ENCODE data around the gene ST8SIA6. TPM values are rescaled to one million over a fixed set of nuclear protein-coding genes. Genes with fewer than 3 reads are reported as not detected.
"Not testable (repeated sequence)": the region's sequence is repeated elsewhere in the genome, so short reads cannot be mapped to it uniquely, and the experiment has no call there.

The ST8SIA6 gene
- total and polyA plus RNA-seq, 7 donors = 0.50 to 2.6 (median 1.1) TPM; not detected in 2

- no peak for DNase-seq
- peaks cover 0 to 17% (median 0%) of the 10 kb centered on the region in 3 donors for H3K27me3 ChIP-seq
- intact Hi-C loops (cut with DNase I) = no loop called here
- TF ChIP-seq EP300 (IDR thresholded peaks at IDR 0.05) = no peak
- no peak for TF ChIP-seq POLR2A (IDR thresholded peaks at IDR 0.05)
- TF ChIP-seq CTCF (IDR thresholded peaks at IDR 0.05) = no peak
- TF ChIP-seq POLR2AphosphoS5 (IDR thresholded peaks at IDR 0.05) = no peak
- H3K9me3 ChIP-seq = peaks cover 0 to 12% (median 11%) of the 10 kb centered on the region in 4 donors
- H3K36me3 ChIP-seq = no peaks in the 10 kb centered on the region
- H3K4me1 ChIP-seq = no peaks in the 10 kb centered on the region
- no peak overlapping the region for H3K4me3 ChIP-seq
- no peak overlapping the region for H3K27ac ChIP-seq
- 12 to 60% methylated on average over 5 of the region's 5 CpGs for WGBS, 2 donors
These were observed 8.9 kb downstream of the ST8SIA6 start for GRCh38 chr10:17445400-17445998.

GRCh38 chr10:17444388-17444714 is 10.0 kb downstream of the ST8SIA6 start:
- H3K36me3 ChIP-seq = no peaks in the 10 kb centered on the region
- DNase-seq = no peak
- no peaks in the 10 kb centered on the region for H3K4me1 ChIP-seq
- intact Hi-C loops (cut with DNase I) = no loop called here
- no peak for TF ChIP-seq CTCF (IDR thresholded peaks at IDR 0.05)
- no peak for TF ChIP-seq EP300 (IDR thresholded peaks at IDR 0.05)
- no peak for TF ChIP-seq POLR2AphosphoS5 (IDR thresholded peaks at IDR 0.05)
- no peak for TF ChIP-seq POLR2A (IDR thresholded peaks at IDR 0.05)
- 47 to 61% methylated on average over 2 of the region's 2 CpGs for WGBS, 2 donors
- H3K27me3 ChIP-seq = peaks cover 0 to 11% (median 0%) of the 10 kb centered on the region in 3 donors
- peaks cover 0 to 10% (median 4%) of the 10 kb centered on the region in 4 donors for H3K9me3 ChIP-seq
- H3K27ac ChIP-seq = no peak overlapping the region
- H3K4me3 ChIP-seq = no peak overlapping the region

GRCh38 chr10:17443707-17444387 is 10.5 kb downstream of the ST8SIA6 start:
- no peak for DNase-seq
- peaks cover 0 to 6% (median 3%) of the 10 kb centered on the region in 4 donors for H3K9me3 ChIP-seq
- H3K27me3 ChIP-seq = peaks cover 0 to 11% (median 0%) of the 10 kb centered on the region in 3 donors
- no peak overlapping the region for H3K4me3 ChIP-seq
- 30 to 34% methylated on average over 11 of the region's 11 CpGs for WGBS, 2 donors
- intact Hi-C loops (cut with DNase I) = no loop called here
- no peak for TF ChIP-seq POLR2A (IDR thresholded peaks at IDR 0.05)
- TF ChIP-seq EP300 (IDR thresholded peaks at IDR 0.05) = no peak
- no peak for TF ChIP-seq CTCF (IDR thresholded peaks at IDR 0.05)
- no peak for TF ChIP-seq POLR2AphosphoS5 (IDR thresholded peaks at IDR 0.05)
- H3K4me1 ChIP-seq = no peaks in the 10 kb centered on the region
- H3K36me3 ChIP-seq = no peaks in the 10 kb centered on the region
- no peak overlapping the region for H3K27ac ChIP-seq

- TF ChIP-seq POLR2A (IDR thresholded peaks at IDR 0.05) = no peak
- no peak for TF ChIP-seq CTCF (IDR thresholded peaks at IDR 0.05)
- no peak for TF ChIP-seq EP300 (IDR thresholded peaks at IDR 0.05)
- TF ChIP-seq POLR2AphosphoS5 (IDR thresholded peaks at IDR 0.05) = no peak
- WGBS, 2 donors = 93 to 98% methylated on average over 1 of the region's 1 CpG
- intact Hi-C loops (cut with DNase I) = no loop called here
These were observed 15.8 kb downstream of the ST8SIA6 start for GRCh38 chr10:17438583-17438982.

GRCh38 chr10:17436578-17436977 is 17.8 kb downstream of the ST8SIA6 start:
- 95 to 99% methylated on average over 2 of the region's 2 CpGs for WGBS, 2 donors
- H3K27me3 ChIP-seq = peaks cover 0 to 14% (median 4%) of the 10 kb centered on the region in 3 donors
- H3K27ac ChIP-seq; H3K4me3 ChIP-seq; H3K4me1 ChIP-seq; H3K9me3 ChIP-seq; DNase-seq; intact Hi-C loops (cut with DNase I); H3K36me3 ChIP-seq: not testable (repeated sequence)

More at GRCh38 chr10:17438583-17438982, 15.8 kb downstream of the ST8SIA6 start:
- Histone ChIP-seq H3K4me3 (no peak overlapping the region), H3K27ac (no peak overlapping the region), H3K36me3 (no peaks in the 10 kb centered on the region), H3K9me3 (no peaks in the 10 kb centered on the region), H3K27me3 (peaks cover 0 to 11% (median 4%) of the 10 kb centered on the region in 3 donors), H3K4me1 (no peaks in the 10 kb centered on the region)
- DNase-seq = no peak

Measured in sigmoid colon (tissue), 7 donors.